ENCODE data around the gene SSB. TPM values are rescaled to one million over a fixed set of nuclear protein-coding genes. Genes with fewer than 3 reads are reported as not detected.

The SSB gene
- total and polyA plus RNA-seq, 9 of the 15 experiments (the other 6 are each of a cell fraction or from before 2014, with no cell fraction given) = 317 to 849 (median 515) TPM

- TF ChIP-seq MGA (IDR thresholded peaks at IDR 0.05) (0 out of 2 replicates have a peak, but pooled peaks have one; percentile 26), LCOR (CRISPR knock-in tag; IDR thresholded peaks at IDR 0.05) (peak; percentile 74)
Measured at GRCh38 chr2:169798718-169799592, at the start of gene SSB (continued).
